HFFc6 (cell line): ENCODE results near the gene PLEKHJ1. TPM values are rescaled to one million over a fixed set of nuclear protein-coding genes. Genes with fewer than 3 reads are reported as not detected.

Experiments used
- DNase-seq: peaks from one replicate; pipeline ENCODE4 v3.0.0-alpha.2; 2018
- H3K27ac Mint-ChIP-seq: 2 replicates; pipeline ENCODE4 v1.8.0; 2020; ENCODE audit warnings: mild to moderate bottlenecking, mixed read lengths
- H3K27me3 Mint-ChIP-seq: 2 replicates; pipeline ENCODE4 v1.8.0; 2021; ENCODE audit warnings: mild to moderate bottlenecking, moderate library complexity, mixed read lengths; ENCODE audit not compliant: insufficient read depth
- H3K36me3 Mint-ChIP-seq: 2 replicates; pipeline ENCODE4 v1.8.0; 2021; ENCODE audit warnings: low read depth, mixed read lengths
- H3K4me1 Mint-ChIP-seq: 2 replicates; pipeline ENCODE4 v1.8.0; 2020; ENCODE audit warnings: low read depth, mixed read lengths
- H3K4me3 Mint-ChIP-seq: 2 replicates; pipeline ENCODE4 v1.8.0; 2020; ENCODE audit warnings: mild to moderate bottlenecking, moderate library complexity, mixed read lengths
- H3K9me3 Mint-ChIP-seq: 2 replicates; pipeline ENCODE4 v1.8.0; 2020; ENCODE audit warnings: mild to moderate bottlenecking, mixed read lengths
- total RNA-seq, 6 experiments: library from RNA; stranded (reverse); fragmentation: NEBNext Ultra II Directional; extraction: Animal tissue kit (Norgen Biotek cat#: 25700); gene quantifications; 2 replicates in 1 of 6; 3 replicates in 5 of 6; pipeline ENCODE4 v1.2.3, GENCODE V29; 2021
- TF ChIP-seq, protein P1 (sequence below): fragments of 200-600 bp; sonication (generic); IDR thresholded peaks from 2 replicates; pipeline ENCODE4 v1.5.0; 2021; ENCODE audit warnings: antibody characterized with exemption, mild to moderate bottlenecking

The PLEKHJ1 gene
- total RNA-seq, 6 experiments from 2014 or later, result 45.9 to 57.3 (median 50.2) TPM

DNA sequence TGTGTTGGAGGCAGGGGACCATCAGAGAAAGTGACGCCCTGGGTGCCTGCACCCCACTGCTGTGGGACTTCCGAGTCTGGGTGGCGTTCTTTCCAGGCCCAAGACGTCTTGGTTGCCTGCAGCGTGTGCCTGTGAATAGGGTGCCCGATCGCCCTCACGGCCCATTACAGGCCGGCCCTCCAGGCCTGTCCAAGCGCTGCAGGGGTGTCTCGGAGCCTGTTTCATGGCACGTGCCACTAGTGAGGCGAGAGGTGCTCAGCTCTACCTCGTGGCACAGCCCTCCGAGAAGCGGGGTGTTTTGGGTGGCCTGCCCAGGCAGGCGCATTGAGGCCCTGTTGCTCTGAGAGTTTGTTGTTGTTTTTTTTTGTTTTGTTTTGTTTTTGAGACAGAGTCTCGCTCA, 42.3 kb downstream of the PLEKHJ1 start:
- TF ChIP-seq, protein P1, sequence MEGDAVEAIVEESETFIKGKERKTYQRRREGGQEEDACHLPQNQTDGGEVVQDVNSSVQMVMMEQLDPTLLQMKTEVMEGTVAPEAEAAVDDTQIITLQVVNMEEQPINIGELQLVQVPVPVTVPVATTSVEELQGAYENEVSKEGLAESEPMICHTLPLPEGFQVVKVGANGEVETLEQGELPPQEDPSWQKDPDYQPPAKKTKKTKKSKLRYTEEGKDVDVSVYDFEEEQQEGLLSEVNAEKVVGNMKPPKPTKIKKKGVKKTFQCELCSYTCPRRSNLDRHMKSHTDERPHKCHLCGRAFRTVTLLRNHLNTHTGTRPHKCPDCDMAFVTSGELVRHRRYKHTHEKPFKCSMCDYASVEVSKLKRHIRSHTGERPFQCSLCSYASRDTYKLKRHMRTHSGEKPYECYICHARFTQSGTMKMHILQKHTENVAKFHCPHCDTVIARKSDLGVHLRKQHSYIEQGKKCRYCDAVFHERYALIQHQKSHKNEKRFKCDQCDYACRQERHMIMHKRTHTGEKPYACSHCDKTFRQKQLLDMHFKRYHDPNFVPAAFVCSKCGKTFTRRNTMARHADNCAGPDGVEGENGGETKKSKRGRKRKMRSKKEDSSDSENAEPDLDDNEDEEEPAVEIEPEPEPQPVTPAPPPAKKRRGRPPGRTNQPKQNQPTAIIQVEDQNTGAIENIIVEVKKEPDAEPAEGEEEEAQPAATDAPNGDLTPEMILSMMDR, result no peak
- peaks cover 6% of the 10 kb centered on the region for H3K4me1 Mint-ChIP-seq
- peaks cover 8% of the 10 kb centered on the region; the same call in 1 of the 2 replicates for H3K27me3 Mint-ChIP-seq
- no peak overlapping the region for H3K27ac Mint-ChIP-seq
- DNase-seq, result no peak
- peaks cover 20% of the 10 kb centered on the region for H3K36me3 Mint-ChIP-seq
- no peaks in the 10 kb centered on the region for H3K9me3 Mint-ChIP-seq
- no peak overlapping the region for H3K4me3 Mint-ChIP-seq

DNA sequence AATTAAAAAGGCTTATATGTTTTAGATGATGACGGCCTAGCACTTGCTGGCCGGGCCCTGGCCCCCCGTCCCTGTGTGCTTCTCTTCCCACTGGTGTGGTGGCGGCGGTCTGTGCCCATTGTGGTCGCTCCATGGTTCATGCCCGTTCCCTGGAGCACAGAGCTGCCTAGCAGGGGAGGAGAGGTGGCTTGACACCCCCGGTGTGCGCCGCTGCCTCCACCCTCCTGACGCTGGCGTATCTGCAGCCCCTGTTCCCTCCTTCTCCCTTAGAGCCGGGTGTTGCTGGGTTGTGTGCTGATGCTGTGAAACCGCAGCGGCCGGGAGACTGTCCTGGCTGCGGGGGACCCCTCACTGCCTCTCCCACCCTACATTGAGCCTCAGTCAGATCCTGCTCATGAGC, 43.3 kb downstream of the PLEKHJ1 start:
- Mint-ChIP-seq H3K4me1 (peaks cover 8% of the 10 kb centered on the region), H3K27ac (peak overlapping the region; percentile 40; the same call in 1 of the 2 replicates), H3K4me3 (no peak overlapping the region), H3K9me3 (no peaks in the 10 kb centered on the region), H3K27me3 (peaks cover 6% of the 10 kb centered on the region; the same call in 1 of the 2 replicates), H3K36me3 (peaks cover 19% of the 10 kb centered on the region)
- TF ChIP-seq, protein P1, result no peak
- no peak for DNase-seq

DNA sequence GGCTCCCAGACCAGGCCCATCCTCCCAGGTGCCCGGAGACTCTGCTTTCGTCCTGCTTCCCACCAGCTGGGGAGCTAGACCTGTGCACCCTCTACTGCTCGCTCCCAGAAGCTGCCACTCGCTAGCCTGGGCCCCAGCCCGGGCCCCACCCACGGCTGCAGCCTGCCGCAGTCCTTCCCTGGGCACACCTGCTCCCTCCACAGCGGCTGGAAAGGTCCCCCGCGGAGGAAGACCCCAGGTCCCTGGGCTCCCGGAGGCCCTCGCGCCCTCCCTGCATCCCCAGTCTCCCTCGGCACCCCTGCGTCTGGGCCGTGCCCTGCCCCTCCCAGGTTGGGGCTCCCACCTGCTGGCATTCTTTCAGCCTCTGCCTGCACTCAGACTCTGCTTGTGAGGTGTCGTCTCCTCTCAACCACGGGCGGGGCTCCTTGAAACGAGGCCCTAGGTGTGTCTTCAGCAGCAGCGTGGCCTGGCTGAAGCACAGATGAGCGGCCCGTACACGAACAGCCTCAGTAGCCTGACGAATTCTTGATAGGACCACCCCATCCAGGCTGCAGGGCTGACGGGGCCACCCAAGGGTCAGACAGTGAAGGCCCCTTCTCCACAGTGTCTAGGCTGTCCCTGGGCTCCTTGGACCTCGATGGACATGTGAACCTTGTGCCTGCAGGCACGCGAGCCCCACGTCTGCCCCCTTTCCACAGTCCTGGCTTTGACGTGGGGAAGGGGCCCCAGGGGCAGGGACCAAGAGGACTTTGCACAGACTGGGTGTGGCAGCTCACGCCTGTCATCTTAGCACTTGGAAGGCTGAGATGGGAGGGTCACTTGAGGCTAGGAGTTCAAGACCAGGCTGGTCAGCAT, 44.4 kb downstream of the PLEKHJ1 start:
- Mint-ChIP-seq H3K27me3 (peaks cover 4% of the 10 kb centered on the region), H3K4me3 (no peak overlapping the region), H3K36me3 (peaks cover 17% of the 10 kb centered on the region), H3K4me1 (peaks cover 18% of the 10 kb centered on the region), H3K27ac (no peak overlapping the region), H3K9me3 (no peaks in the 10 kb centered on the region)
- TF ChIP-seq, protein P1, result no peak
- no peak for DNase-seq

DNA sequence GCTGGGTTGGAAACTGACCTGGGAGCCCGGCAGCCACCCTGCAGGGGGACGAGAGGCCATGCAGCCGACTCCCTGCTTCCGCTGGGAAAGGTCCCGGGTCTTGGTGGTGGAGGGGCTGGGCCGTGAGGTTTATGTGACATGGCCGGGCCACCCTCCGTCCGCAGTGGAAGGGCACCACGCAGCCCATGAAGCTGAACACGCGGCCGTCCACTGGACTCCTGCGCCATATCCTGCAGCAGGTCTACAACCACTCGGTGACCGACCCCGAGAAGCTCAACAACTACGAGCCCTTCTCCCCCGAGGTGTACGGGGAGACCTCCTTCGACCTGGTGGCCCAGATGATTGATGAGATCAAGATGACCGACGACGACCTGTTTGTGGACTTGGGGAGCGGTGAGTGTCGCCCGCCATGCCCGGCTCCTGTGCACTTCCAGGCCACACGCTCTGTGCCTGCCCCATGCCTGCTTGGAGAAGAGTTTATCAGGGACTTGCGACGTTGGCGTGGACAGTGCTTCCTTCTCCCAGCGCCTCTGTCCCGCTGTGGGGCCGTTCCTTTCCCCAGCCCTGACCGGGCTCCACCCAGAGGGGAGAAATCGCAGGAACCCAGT, 45.2 kb downstream of the PLEKHJ1 start:
- peaks cover 25% of the 10 kb centered on the region for H3K4me1 Mint-ChIP-seq
- peaks cover 4% of the 10 kb centered on the region for H3K27me3 Mint-ChIP-seq
- peaks cover 17% of the 10 kb centered on the region for H3K36me3 Mint-ChIP-seq
- no peaks in the 10 kb centered on the region for H3K9me3 Mint-ChIP-seq
- H3K27ac Mint-ChIP-seq, result no peak overlapping the region
- no peak overlapping the region for H3K4me3 Mint-ChIP-seq
- TF ChIP-seq, protein P1, result no peak
- DNase-seq, result no peak

DNA sequence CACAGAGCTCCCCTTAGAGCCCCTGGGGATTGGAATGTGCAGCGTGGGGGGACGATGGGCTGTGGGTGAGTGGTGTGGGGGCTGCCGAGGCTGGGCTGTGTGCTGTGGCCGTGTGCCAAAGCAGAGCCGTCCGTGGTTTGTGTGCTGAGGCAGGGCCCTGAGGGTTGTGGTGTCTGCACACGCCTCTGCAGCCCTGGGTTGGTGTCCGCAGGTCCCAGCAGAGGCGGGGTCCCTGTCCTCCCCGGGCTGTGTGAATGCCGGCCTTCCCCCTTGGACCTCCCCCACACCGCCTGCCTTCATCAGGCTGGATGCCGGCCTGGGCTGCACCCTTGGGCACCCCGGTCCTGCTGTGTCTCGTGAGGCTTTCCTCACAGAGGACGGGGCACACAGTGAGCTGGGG, 46.2 kb downstream of the PLEKHJ1 start:
- TF ChIP-seq, protein P1, result no peak
- H3K4me1 Mint-ChIP-seq, result peaks cover 36% of the 10 kb centered on the region
- H3K4me3 Mint-ChIP-seq, result no peak overlapping the region
- H3K27me3 Mint-ChIP-seq, result peaks cover 4% of the 10 kb centered on the region
- H3K36me3 Mint-ChIP-seq, result peaks cover 21% of the 10 kb centered on the region
- no peak for DNase-seq
- no peaks in the 10 kb centered on the region for H3K9me3 Mint-ChIP-seq
- no peak overlapping the region for H3K27ac Mint-ChIP-seq
